Measurements from ENCODE around the gene PAGE4.

The PAGE4 gene

DNA sequence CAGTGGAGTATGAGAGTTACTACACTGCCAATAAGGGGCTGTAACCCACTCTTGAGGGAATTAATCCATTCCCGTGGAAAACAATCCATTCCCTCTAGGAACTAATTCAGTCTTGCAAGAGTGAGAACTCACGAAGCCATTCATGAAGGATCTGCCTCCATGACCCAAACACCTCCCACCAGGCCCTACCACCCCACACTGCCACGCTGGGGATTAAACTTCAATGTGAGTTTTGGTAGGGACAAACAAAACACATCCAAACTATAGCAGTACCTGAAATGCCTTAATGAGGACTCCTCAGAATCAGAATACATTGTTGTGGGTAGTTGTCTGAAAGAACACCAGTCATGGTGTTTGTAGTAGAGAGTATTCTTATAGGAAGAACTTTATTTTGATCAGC is 19.2 kb downstream of the PAGE4 start:
- TF ChIP-seq, protein P1, sequence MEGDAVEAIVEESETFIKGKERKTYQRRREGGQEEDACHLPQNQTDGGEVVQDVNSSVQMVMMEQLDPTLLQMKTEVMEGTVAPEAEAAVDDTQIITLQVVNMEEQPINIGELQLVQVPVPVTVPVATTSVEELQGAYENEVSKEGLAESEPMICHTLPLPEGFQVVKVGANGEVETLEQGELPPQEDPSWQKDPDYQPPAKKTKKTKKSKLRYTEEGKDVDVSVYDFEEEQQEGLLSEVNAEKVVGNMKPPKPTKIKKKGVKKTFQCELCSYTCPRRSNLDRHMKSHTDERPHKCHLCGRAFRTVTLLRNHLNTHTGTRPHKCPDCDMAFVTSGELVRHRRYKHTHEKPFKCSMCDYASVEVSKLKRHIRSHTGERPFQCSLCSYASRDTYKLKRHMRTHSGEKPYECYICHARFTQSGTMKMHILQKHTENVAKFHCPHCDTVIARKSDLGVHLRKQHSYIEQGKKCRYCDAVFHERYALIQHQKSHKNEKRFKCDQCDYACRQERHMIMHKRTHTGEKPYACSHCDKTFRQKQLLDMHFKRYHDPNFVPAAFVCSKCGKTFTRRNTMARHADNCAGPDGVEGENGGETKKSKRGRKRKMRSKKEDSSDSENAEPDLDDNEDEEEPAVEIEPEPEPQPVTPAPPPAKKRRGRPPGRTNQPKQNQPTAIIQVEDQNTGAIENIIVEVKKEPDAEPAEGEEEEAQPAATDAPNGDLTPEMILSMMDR (IDR thresholded peaks at IDR 0.05; ENCODE audit: insufficient read depth, low read depth, low read length, missing control alignments), result no peak
- DNase-seq (ENCODE audit: low read depth), result no peak
- H3K4me3 ChIP-seq (ENCODE audit: low read depth, low read length), result no peak overlapping the region

DNA sequence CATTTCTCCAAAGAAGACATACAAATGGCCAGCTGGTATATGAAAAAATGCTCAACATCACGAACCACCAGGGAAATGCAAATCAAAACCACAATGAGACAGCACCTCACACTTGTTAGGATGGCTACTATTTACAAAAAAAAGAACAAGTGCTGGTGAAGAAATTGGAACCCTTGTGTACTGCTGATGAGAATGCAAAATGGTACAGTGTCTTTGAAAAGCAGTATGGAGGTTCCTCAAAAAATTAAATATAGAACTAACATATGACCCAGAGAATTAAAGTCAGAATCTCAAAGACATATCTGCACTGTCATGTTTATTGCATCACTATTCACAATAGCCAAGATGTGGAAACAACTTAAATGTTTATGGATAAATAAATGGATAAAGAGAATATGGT is 20.9 kb downstream of the PAGE4 start:
- peak; percentile 26 for DNase-seq (ENCODE audit: low read depth)
- H3K4me3 ChIP-seq (ENCODE audit: low read depth, low read length), result no peak overlapping the region
- TF ChIP-seq, protein P1 (IDR thresholded peaks at IDR 0.05; ENCODE audit: insufficient read depth, low read depth, low read length, missing control alignments), result no peak

DNA sequence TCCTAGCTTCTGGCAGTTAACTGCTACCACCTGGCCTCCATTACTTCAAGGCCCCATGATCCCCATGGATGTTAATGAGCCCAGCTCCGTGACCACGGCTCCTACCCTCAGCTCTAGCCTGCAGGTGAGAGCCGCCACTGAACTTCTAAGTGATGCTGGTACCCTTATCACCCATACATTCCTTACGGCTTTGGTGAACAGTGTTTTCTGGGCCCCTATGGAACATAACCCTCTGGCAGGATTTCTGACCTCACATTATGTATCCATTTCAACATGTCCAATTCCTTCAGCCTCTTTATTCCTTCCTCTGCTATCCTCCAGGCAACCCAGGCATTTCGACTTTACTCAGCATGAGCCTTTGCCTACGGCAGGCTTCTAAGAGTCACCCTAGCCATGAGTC is 24.6 kb downstream of the PAGE4 start:
- TF ChIP-seq, protein P1 (IDR thresholded peaks at IDR 0.05; ENCODE audit: insufficient read depth, low read depth, low read length, missing control alignments), result no peak
- no peak for DNase-seq (ENCODE audit: low read depth)
- no peak overlapping the region for H3K4me3 ChIP-seq (ENCODE audit: low read depth, low read length)

DNA sequence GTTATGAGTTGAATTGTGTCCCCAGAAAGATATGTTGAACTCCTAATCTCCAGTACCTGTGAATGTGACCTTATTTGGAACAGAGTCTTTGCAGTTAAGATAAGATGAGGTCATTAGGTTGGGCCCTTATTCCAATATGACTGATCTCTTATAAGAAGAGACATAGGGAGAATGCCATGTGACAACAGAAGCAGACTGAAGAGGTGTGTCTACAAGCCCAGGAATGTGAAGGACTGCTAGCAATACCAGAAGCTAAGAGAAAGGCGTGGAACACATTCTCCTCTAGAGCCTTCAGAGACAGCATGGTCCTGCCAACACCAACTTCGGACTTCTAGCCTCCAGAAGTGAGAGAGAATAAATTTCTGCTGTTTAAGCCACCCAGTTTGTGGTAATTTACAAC is 27.7 kb downstream of the PAGE4 start:
- TF ChIP-seq, protein P1 (IDR thresholded peaks at IDR 0.05; ENCODE audit: insufficient read depth, low read depth, low read length, missing control alignments), result no peak
- no peak overlapping the region for H3K4me3 ChIP-seq (ENCODE audit: low read depth, low read length)
- no peak for DNase-seq (ENCODE audit: low read depth)

DNA sequence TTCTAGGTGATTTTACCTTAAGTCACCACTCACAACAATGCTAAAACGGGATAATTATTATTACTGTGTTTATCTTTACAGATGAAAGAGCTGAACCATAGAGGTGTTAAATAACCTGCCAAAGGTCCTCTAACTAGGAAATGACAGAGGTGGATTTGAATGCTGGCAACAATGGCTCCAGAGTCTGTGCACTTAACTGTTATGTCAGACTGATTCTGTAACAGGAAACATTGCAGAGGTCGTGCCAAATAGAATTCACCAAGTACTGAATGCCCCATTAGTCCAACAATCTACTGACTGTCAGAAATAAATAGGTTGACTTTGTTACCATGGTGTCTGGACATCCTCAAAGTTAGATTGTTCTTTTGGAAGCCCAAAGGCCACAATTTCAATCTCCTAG is 29.2 kb downstream of the PAGE4 start:
- DNase-seq (ENCODE audit: low read depth), result no peak
- TF ChIP-seq, protein P1 (IDR thresholded peaks at IDR 0.05; ENCODE audit: insufficient read depth, low read depth, low read length, missing control alignments), result no peak
- H3K4me3 ChIP-seq (ENCODE audit: low read depth, low read length), result no peak overlapping the region

DNA sequence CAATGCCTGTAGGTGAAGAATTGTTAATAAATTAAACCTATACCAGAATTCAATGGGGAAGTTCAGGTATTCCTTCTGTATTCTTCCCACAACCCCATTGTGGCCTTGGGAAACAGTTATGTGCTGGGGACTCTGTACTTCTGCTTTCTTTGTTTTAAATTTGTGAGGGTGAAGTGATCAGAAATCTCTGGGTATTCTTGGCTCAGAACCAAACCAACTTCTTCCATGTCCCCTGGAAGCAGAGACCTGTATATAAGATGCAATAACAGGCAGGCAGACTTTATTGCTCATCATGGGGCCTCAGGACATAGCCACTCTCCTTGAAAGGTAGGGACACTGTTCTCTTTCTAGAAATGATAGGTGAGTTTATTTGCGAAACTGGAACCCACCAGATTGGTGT is 30.4 kb downstream of the PAGE4 start:
- H3K4me3 ChIP-seq (ENCODE audit: low read depth, low read length), result no peak overlapping the region
- TF ChIP-seq, protein P1 (IDR thresholded peaks at IDR 0.05; ENCODE audit: insufficient read depth, low read depth, low read length, missing control alignments), result no peak
- DNase-seq (ENCODE audit: low read depth), result no peak

DNA sequence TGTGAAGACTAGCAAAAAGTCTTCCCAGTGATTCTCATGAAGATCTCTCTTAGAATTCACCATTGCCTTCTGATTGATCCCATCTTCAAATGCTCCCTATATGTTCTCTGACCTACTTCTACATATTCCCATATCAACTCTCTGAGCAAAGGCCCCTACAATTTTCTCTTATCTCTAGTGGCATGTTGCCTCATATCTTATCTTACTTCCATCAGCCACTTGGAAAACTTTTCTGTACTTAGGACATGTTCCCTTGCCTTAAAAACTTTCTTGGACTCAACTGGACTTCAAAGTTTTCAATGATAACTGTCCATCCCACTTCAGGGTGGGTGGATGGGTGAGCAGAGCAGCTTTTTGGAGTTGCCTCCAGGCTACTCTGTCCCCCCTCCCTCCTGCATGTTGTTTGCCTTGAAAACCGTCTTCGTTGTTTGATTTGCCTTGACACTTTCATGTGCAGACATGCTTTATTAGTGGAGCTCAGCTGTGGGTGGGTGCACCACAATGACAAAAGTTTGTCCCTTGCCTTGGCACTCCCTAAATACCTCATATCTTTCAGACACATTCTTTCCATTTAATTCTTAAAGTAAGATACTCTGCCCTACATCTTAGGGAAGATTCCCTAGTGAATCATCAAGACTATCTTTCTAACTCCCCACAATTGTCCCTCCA is 31.9 kb downstream of the PAGE4 start:
- DNase-seq (ENCODE audit: low read depth), result no peak
- TF ChIP-seq, protein P1 (IDR thresholded peaks at IDR 0.05; ENCODE audit: insufficient read depth, low read depth, low read length, missing control alignments), result no peak
- no peak overlapping the region for H3K4me3 ChIP-seq (ENCODE audit: low read depth, low read length)
